ENCODE data around the gene PRDM15.

PRDM15 gene

GRCh38 chr21:41921021-41921420 lies 41.9 kb upstream of the PRDM15 start:
- H3K4me1 ChIP-seq (ENCODE audit: insufficient read depth, poor library complexity, severe bottlenecking): peaks cover 4% of the 10 kb centered on the region
- H3K27me3 ChIP-seq (ENCODE audit: insufficient read depth, poor library complexity, severe bottlenecking): no peaks in the 10 kb centered on the region
- no peaks in the 10 kb centered on the region for H3K9me3 ChIP-seq (ENCODE audit: severe bottlenecking)
- no peak for ATAC-seq (ENCODE audit: low read depth)
- no peak for TF ChIP-seq CTCF (IDR thresholded peaks at IDR 0.05; ENCODE audit: poor library complexity, severe bottlenecking)
- DNase-seq (ENCODE audit: low spot score): no peak
- no peak overlapping the region for H3K4me3 ChIP-seq (ENCODE audit: severe bottlenecking)
- no peak overlapping the region for H3K27ac ChIP-seq (ENCODE audit: poor library complexity, severe bottlenecking)
- H3K36me3 ChIP-seq (ENCODE audit: low read depth): peaks cover 18% of the 10 kb centered on the region

GRCh38 chr21:41920476-41920875 lies 41.3 kb upstream of the PRDM15 start:
- H3K9me3 ChIP-seq (ENCODE audit: severe bottlenecking): no peaks in the 10 kb centered on the region
- H3K36me3 ChIP-seq (ENCODE audit: low read depth): peaks cover 23% of the 10 kb centered on the region
- no peaks in the 10 kb centered on the region for H3K4me1 ChIP-seq (ENCODE audit: insufficient read depth, poor library complexity, severe bottlenecking)
- H3K27me3 ChIP-seq (ENCODE audit: insufficient read depth, poor library complexity, severe bottlenecking): no peaks in the 10 kb centered on the region
- no peak overlapping the region for H3K4me3 ChIP-seq (ENCODE audit: severe bottlenecking)
- TF ChIP-seq CTCF (IDR thresholded peaks at IDR 0.05; ENCODE audit: poor library complexity, severe bottlenecking): no peak
- H3K27ac ChIP-seq (ENCODE audit: poor library complexity, severe bottlenecking): no peak overlapping the region
- DNase-seq (ENCODE audit: low spot score) (no peak), ATAC-seq (ENCODE audit: low read depth) (no peak)

- DNase-seq (ENCODE audit: low spot score): no peak
- TF ChIP-seq CTCF (IDR thresholded peaks at IDR 0.05; ENCODE audit: poor library complexity, severe bottlenecking): no peak
- Histone ChIP-seq H3K9me3 (ENCODE audit: severe bottlenecking) (no peaks in the 10 kb centered on the region), H3K36me3 (ENCODE audit: low read depth) (peaks cover 24% of the 10 kb centered on the region), H3K27ac (ENCODE audit: poor library complexity, severe bottlenecking) (no peak overlapping the region), H3K4me3 (ENCODE audit: severe bottlenecking) (no peak overlapping the region), H3K4me1 (ENCODE audit: insufficient read depth, poor library complexity, severe bottlenecking) (no peaks in the 10 kb centered on the region), H3K27me3 (ENCODE audit: insufficient read depth, poor library complexity, severe bottlenecking) (no peaks in the 10 kb centered on the region)
- ATAC-seq (ENCODE audit: low read depth): no peak
Measured at GRCh38 chr21:41919666-41920398, 40.7 kb upstream of the PRDM15 start.

GRCh38 chr21:41918561-41919358 lies 39.6 kb upstream of the PRDM15 start:
- Histone ChIP-seq H3K27ac (ENCODE audit: poor library complexity, severe bottlenecking) (no peak overlapping the region), H3K4me3 (ENCODE audit: severe bottlenecking) (no peak overlapping the region), H3K9me3 (ENCODE audit: severe bottlenecking) (no peaks in the 10 kb centered on the region), H3K27me3 (ENCODE audit: insufficient read depth, poor library complexity, severe bottlenecking) (no peaks in the 10 kb centered on the region), H3K36me3 (ENCODE audit: low read depth) (peaks cover 27% of the 10 kb centered on the region), H3K4me1 (ENCODE audit: insufficient read depth, poor library complexity, severe bottlenecking) (no peaks in the 10 kb centered on the region)
- no peak for TF ChIP-seq CTCF (IDR thresholded peaks at IDR 0.05; ENCODE audit: poor library complexity, severe bottlenecking)
- DNase-seq (ENCODE audit: low spot score) (no peak), ATAC-seq (ENCODE audit: low read depth) (no peak)

GRCh38 chr21:41917531-41917930 lies 38.4 kb upstream of the PRDM15 start:
- H3K9me3 ChIP-seq (ENCODE audit: severe bottlenecking): no peaks in the 10 kb centered on the region
- no peak for ATAC-seq (ENCODE audit: low read depth)
- H3K4me3 ChIP-seq (ENCODE audit: severe bottlenecking): no peak overlapping the region
- TF ChIP-seq CTCF (IDR thresholded peaks at IDR 0.05; ENCODE audit: poor library complexity, severe bottlenecking): no peak
- no peaks in the 10 kb centered on the region for H3K4me1 ChIP-seq (ENCODE audit: insufficient read depth, poor library complexity, severe bottlenecking)
- H3K36me3 ChIP-seq (ENCODE audit: low read depth): peaks cover 27% of the 10 kb centered on the region
- no peaks in the 10 kb centered on the region for H3K27me3 ChIP-seq (ENCODE audit: insufficient read depth, poor library complexity, severe bottlenecking)
- H3K27ac ChIP-seq (ENCODE audit: poor library complexity, severe bottlenecking): no peak overlapping the region
- no peak for DNase-seq (ENCODE audit: low spot score)
